Activated CD4-positive, alpha-beta T cell treated with anti-CD3 and anti-CD28 coated beads for 1 hour (primary cell): ENCODE measurements around the gene FARS2.
"Not testable (repeated sequence)": the region's sequence is repeated elsewhere in the genome, so short reads cannot be mapped to it uniquely, and the experiment has no call there.

Experiments used
- DNase-seq: peaks from one replicate; pipeline ENCODE4 v3.0.0-alpha.2; 2020

The FARS2 gene

DNA sequence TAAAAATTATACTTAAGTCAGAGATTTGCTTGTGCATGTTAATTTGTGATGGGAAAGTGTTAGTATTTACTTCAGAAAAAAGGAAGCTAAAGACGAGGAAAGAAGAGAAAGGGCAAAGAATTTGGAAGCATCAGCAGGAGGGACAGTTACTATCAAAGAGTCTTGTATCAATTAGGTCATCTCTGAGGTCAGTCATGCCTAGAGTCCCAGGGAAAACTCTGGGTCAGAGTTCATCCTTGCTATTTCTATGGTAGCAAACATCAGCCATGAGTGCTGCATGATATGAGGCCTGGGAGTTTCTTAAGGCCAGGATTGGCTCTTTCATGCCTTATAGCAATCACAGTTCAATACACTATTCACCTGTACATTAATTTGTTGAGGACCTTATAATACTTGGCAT, 292.9 kb downstream of the FARS2 start:
- DNase-seq = no peak

- no peak for DNase-seq
These were observed 294.7 kb downstream of the FARS2 start for GRCh38 chr6:5556011-5556410.

DNA sequence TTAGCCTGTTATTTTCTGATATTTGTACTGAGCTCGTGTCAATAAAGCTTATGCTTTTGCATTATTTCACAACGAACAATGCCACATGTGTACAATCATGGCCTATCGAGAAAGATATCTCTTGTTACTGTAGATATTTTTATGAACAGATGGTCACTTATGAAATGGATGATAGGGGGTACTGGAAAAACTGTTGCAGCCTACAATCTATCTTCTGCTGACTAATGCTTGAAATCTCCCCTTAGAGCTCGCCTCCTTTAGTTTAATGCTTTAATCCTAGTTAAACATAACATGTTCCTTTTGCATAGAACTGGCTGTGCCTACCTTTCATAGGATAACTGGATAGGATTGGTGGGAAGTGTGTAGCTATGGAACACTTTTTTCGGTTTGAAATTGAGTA, 296.2 kb downstream of the FARS2 start:
- no peak for DNase-seq

DNA sequence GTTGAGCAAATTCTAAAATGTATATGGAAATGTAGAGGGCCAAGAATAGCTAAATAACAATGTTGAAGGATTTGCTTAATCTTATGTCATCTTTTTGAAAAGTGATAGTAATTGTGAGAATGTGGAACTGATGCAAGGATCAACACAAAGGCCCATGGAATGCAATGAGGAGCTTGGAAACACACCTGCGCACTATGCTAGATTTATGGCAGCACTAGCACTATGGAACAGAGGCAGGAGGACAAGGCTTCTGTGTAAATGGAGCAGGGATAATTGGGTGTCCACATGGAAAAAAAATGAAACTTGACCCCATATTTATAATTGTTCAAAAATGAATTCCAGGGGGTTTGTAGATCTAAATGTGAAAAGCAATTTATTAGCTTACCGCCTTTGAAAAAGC, 298.3 kb downstream of the FARS2 start:
- no peak for DNase-seq

DNA sequence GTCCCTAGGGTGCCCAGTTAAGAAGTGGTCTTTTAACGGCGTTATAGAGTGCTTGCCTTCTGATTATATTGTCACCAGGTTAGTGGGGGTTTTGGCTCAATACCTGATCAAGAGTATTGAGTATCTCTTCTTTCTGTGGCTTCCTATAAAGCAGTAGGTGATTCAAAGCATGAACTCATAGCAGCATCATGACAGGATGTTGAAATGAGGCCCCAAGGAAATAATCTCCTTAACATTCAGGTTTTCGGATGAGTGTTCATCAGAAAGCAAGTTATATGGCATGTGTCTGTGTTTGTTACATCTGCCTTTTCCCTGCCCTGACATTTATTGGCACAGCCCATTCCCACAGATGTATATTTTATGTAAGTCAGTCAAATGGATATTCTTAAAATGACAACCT, 301.0 kb downstream of the FARS2 start:
- DNase-seq = no peak

- no peak for DNase-seq
These were observed 301.8 kb downstream of the FARS2 start for GRCh38 chr6:5563086-5563485.

GRCh38 chr6:5564746-5565145, 303.4 kb downstream of the FARS2 start:
- not testable (repeated sequence) for DNase-seq

GRCh38 chr6:5565971-5566370, 304.7 kb downstream of the FARS2 start:
- no peak for DNase-seq

DNA sequence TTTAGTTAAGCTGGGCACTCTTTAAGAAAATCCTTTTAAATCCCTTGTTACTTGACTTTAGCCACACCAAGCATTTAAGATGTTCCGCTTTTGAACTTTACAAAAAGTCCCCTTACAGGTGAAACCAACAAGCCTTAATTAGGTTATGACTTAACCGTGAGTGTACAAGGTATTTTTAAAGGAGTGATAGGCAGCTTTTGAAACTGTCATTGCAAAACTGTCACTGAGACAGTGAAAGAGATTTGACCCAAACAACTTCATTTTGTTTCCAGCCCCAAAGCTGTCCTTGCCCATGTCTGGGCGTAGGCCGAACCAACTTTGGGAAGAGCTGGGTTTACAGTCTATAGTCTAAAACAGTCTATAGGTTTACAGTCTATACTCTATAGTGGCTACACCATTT, 305.4 kb downstream of the FARS2 start:
- DNase-seq = no peak

- no peak for DNase-seq
These were observed 306.0 kb downstream of the FARS2 start for GRCh38 chr6:5567352-5567751.

GRCh38 chr6:5567890-5568289, 306.6 kb downstream of the FARS2 start:
- no peak for DNase-seq

DNA sequence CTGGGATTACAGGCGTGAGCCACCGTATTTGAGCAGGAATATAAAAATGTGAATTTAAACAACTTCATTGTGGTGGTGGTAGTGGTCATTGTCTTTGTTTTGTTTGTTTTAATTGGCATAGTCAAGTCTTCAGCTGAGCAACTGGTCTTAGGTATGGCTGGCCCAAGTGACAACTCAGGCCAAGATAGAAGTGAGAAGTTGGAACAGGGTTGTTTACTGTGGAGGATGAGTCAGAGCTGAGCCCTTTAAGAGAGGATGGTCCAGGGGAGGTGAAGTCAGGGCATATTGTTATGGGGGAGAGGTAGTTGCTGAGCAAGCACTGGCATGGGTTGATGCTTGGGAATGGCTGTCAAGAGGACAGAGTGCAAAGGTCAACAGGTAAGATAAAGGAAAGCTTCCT, 308.2 kb downstream of the FARS2 start:
- no peak for DNase-seq

- DNase-seq = no peak
These were observed 309.3 kb downstream of the FARS2 start for GRCh38 chr6:5570641-5571040.

- DNase-seq = no peak
These were observed 319.6 kb downstream of the FARS2 start for GRCh38 chr6:5580736-5581581.

- DNase-seq = no peak
These were observed 321.4 kb downstream of the FARS2 start for GRCh38 chr6:5582762-5583161.

DNA sequence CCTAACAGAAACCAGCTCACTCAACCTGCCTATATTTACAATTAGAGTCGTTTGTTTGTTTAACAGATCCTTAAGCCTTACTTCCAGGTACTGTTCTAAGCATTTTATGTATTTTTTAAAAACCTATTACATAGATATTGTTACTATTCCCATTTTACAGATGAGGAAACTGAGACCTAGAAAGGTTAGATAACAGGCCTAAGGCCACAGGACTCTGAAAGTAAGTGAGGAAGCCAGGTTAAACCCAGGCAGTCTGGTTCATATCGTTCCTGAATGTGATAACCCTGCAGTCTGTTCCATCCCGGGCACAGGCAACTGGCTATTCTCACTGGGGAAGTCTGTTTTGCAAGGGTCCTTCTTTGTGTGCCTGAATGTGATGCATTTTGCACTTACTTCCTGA, 322.2 kb downstream of the FARS2 start:
- no peak for DNase-seq

GRCh38 chr6:5584078-5584482, 322.8 kb downstream of the FARS2 start:
- DNase-seq = no peak

GRCh38 chr6:5587648-5588047, 326.3 kb downstream of the FARS2 start:
- DNase-seq = no peak

GRCh38 chr6:5589422-5590141, 328.3 kb downstream of the FARS2 start:
- DNase-seq = no peak

GRCh38 chr6:5590187-5590586, 328.9 kb downstream of the FARS2 start:
- no peak for DNase-seq

GRCh38 chr6:5592886-5593519, 331.7 kb downstream of the FARS2 start:
- no peak for DNase-seq

DNA sequence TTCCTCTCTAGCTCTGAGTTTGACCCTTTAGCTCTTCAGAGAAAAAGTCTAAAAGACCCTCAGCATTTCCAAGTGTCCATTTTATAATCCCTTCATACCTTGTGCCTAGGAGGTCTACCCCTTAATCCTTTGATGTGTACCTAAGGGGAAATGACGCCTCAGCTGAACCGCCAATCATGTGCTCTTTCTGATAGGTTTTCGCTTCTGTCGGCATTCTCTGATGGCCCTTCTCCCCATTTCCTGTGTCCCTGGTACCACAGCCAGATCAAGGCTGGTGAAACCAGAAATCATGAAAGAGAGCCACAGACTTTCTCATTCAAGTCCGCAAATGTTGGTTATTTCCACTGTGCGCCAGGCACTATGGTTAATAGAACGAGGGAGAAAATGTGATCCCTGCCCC, 333.9 kb downstream of the FARS2 start:
- no peak for DNase-seq

- DNase-seq = no peak
These were observed 336.1 kb downstream of the FARS2 start for GRCh38 chr6:5597413-5597812.

DNA sequence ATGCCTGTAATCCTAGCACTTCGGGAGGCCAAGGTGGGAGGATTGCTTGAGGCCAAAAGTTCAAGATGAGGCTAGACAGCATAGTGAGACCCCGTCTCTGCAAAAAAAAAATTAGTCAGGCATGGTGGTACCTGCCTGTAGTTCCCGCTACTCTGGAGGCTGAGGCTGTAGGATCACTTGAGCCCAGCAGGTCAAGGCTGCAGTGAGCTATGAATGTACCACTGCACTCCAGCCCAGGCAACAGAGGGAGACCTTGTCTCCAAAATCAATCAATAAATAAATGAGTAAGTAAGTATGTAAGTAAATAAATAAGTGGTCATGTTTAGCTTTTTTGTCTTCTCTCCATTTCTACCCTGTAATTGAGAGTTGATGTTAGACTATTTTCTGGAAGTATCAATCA, 336.8 kb downstream of the FARS2 start:
- no peak for DNase-seq
